Stimulated activated CD4-positive, alpha-beta T cell treated with anti-CD3 and anti-CD28 coated beads, Interleukin-4, amount 100 ng/mL, for 4 hours (primary cell): ENCODE measurements around the gene TMEM229B.

Source experiments
- DNase-seq, 2 experiments: peaks; one replicate each; pipeline ENCODE4 v3.0.0-alpha.2; 2020

The TMEM229B gene

DNA sequence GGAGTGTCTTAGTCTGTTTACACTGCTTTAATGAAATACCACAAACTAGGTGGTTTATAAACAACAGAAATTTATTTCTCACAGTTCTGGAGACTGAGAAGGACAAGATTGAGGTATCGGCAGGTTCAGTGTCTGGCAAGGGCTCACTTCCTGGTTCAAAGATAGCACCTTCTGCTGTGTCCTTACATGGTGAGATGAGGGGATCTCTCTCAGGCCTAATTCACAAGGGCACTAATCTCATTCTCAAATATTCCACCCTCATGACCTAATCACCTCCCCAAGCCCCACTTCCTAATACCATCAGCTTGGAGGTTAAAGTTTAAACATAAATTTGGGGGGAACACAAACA lies 41.5 kb downstream of the TMEM229B start:
- no peak for DNase-seq

DNA sequence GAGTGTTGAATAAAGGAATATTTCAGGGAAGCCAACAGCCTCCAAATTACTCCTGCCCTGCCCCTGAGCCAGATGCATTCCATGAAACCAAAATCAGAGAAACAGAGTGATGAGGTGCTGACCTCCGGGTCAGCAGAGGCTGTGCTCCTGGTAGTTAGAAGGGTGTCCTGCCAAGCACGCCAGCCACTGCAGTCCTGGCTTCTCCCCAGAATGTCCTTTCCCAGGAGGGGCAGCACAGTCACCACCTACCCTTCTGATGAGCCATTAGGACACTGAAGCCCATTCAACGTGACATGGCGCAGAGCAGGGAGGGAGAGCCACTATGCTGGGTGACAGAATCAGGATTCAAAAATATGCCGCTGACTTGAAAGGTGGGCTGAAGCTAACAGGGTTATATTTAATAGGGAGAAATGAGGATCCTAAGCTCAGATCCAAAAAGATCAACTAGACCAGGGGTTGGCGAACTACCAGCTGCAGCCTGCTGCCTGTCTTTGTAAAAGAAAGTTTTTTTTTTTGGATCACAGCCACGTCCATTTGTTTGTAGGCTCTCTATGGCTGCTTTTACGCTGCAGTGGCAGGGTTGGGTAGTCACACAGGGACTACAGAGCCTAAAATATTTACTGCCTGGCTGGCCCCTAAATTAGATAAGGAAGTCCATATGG lies 42.0 kb downstream of the TMEM229B start:
- DNase-seq, result no peak

DNA sequence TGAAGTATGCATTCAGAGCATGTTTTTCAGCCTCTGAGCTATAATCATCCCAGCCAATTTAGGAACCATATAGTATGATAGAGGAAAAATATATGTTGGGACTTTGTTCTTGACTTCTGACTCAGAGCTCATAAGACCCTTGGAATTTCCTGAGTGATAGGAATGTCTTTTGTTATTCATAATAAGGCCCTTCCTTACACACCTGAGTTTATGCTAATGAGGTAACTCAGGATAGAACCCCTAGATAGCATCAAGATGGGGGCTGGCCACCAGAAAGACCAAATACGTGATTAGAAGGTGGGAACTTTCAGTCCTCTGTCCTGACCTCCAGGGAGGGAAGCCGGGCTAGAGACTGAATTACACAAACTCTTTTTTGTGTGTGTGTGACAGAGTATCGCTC lies 44.1 kb downstream of the TMEM229B start:
- no peak for DNase-seq

DNA sequence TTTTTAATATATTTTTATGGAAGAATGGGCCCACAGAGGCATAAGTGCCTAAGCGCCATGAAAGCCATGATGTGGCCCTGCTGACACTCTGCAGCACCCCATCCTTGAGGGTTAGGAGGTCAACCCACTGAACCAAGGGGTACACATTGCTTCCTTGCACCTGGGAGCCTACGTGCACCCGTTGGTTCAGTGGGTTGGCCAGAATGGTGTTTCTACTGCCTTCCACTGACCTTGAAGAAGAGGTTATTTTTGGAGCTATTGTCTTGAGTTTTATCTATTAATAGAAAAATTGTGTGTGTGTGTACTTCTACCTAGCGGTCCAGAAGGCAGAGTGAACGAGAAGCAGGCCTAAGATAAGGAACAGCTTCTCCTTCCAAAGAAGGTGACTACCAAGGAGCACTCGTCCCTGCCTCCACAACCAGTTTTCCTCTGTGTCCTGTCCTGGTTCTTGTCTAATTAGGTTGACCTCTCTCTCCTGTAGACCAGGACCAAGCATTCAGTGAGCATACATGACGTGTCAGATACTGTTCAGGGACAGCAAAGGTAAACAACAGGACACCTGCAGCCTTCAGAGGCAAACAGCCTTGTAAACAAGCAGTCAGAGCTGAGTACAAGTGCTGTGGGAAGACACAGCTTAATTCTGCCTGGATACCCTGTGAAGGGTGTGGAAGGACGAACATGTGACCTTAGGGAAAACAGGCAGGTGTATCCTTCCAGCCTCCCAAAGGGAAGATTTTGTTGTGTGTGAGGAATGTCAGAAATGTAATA lies 46.2 kb downstream of the TMEM229B start:
- no peak for DNase-seq

DNA sequence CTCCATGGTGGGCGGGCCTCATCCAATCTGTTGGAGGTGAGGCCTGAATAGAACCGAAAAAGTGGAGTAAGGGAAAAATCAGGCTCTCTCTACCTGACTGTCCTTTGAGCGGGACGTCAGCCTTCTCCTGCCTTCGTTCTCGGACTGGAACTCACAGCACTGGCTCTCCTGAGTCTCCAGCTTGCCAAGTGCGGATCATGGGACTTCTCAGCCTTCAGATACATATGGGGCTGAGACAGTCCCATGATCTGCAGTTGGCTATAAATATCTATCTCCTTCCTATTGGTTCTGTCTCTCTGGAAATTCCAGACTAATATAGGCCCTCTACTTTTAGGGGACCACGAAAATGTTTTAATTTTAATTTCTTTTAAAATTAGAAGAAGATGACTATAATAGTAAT lies 46.8 kb downstream of the TMEM229B start:
- no peak for DNase-seq

DNA sequence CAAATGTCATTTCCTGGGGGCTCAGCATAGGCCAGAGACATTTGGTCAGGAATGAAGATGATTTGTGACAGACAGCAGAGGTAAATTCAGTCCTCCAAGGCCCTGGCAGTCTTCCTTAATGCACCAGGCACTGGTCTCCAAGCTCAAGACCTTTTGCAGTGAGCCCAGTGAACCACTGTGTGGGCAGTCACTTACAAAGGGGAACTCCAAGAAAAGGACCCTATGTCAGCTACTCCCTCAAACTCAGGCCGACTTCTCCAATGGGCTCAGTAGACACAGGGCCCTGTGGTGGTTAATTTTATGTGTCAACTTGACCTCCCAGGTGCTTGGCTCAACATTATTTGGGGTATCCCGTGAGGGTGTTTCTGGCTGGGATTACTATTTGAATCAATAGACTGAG lies 47.3 kb downstream of the TMEM229B start:
- DNase-seq, result no peak

DNA sequence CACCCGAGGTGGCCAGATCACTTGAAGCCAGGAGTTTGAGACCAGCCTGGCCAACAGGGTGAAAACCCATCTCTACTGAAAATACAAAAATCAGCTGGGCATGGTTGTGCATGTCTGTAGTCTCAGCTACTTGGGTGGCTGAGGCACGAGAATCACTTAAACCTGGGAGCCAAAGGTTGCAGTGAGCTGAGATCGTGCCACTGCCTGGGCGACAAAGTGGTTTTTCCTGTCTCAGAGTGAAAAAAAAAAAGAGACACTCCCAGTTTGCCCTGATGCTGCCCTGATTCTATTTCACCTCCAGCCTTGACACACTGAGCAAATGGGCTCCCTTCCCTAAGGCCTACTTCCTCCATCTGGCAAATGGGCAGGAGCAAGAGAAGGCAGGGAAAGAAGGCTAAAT lies 48.0 kb downstream of the TMEM229B start:
- no peak for DNase-seq

DNA sequence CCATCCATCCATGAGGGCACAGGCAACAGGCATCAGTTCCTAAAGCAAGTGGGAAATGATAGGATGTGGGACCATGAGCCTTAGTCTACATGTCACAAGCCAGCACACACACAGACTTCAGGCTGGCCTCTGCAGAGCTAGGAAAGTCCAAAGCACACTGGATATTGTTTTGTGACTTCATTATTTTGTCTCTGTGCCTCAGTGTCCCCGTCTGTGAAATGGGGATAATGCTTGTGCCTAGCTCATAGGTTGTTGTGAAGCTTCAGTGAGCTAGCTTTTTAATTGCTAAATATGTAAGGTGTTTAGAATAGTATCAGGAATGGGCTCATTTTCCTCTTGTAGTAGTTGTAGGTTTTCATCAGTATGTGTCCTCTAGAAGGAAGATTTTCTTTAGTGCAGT lies 49.6 kb downstream of the TMEM229B start:
- no peak for DNase-seq

DNA sequence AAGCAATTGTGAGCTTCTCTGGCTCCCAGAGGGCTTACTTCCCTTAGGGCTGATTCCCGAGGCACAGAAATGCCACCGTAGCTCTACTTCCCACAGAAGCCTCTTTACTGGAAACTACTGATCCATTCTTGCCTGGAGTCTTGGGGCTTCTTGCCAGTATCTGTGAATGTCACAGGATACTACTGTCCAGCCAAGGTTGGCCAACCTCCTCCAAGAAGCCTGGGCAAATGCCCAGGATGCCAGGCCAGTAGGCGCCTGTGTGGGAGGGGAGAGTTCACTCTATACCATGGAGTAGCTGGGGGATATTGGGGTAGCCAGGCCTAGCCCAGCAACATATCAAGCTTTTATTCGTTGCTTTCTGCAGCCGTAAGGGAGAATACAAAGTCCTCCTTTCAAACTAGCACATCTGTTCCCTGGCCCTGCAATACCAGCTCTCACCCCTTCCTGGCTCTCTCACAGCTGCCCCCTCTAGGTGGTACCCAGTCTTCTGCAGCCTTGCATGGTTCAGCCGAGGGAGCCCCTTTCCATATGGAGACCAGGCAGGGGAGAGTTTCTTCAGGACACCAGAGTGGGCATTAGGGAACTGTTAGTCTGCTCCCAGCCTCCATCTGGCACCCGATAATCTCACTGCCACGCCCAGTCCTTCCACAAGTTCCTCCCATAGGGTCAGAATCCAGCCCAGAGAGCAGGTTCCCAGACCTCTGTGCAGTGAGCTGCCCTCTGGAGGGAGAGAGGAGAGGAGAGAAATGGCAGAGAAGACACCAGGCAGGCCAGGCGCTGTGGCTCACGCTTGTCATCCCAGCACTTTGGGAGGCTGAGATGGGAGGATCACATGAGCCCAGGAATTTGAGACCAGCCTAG lies 52.3 kb downstream of the TMEM229B start:
- no peak for DNase-seq

DNA sequence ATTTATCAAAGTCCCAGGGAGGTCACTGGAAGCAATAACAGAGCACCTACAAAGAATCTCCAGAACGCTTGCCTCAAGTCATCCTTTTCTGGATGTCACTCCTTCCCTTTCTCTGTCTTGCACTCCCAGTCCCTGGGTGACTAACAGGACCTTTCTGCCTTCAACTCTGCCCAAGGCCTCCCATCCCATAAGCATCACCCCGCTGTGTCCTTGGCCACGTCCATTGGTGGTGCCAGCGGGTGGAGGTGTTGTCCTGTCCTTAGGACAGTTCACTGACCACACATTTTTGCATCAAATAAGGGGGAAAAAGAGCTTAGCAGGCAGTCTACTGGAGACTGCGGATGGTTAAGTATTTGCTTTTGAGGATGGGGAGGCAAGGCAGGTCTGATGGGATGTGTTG lies 52.9 kb downstream of the TMEM229B start:
- DNase-seq, result no peak

DNA sequence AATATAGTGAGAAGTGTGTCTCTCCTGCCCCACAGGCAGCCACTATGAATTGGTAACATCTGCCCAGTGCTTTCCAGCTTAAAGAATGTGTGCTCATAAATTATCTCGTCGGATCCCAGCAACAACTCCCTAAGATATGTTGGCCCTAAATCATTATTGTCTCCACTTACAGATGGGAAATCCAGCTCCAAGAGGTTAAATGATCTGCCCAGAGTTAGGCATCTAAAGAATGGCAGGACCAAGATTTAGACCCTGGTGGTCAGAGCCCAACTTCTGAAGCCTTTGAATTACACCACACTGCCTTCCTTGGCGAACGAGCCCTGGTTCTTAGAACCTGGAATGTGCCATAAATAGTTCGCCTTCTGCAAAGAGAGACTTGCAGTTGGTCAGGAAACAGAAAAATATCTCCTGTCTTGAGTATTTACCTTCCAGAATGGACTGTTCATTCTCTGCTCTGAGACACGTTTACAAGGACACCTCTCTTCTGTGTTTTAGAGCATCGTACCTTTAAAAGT lies 56.4 kb downstream of the TMEM229B start:
- no peak for DNase-seq

DNA sequence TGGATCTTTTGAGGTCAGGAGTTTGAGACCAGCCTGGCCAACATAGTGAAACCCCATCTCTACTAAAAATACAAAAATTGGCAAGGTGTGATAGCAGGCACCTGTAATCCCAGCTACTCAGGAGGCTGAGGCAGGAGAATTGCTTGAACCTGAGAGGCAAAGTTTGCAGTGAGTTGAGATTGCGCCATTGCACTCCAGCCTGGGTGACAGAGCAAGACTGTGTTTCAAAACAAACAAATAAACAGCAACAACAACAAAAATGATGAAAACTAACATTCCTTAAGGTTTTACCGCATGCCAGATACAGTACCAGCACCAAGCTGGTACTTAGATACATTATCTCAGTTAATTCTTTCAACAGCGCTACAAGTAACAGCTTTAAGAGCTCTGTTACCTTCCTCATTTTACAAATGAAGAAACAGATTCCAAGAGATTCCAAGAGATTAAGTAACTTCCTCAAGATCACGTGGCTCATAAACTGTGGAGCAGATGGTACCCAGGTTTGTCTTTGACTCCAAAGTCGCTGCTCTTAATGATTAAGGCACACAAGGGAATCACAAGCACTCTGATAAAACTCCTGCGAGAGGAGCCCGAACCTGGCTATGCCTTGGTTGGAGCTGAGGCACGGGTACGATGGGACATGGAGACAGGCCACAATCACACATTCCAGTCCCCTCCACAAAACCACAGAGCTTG lies 58.9 kb downstream of the TMEM229B start:
- no peak for DNase-seq

DNA sequence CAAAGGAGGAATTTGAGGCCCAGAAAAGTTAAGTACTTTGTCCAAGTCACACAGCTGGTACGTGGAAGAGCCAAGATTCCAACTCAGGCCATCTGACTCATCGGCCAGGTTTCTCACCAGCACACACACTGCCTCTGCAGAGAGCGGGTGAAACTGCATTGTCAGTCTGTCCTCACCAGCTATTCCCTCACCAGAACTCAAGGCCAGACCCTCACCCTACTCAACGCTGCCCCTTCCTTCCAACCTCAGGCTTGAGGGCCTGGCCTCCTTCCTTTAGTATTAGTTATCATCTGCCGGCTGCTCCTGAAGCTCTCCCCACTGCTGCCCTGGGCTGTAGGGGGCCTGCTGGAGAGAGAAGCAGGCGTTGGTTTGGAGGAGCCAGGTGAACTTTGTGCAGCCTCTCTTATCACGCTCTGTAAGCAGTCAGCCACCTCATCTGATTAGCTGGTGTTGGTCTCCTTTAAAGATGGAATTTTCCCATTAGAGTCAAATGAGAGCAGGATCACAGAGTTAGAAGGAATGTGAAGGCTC lies 60.0 kb downstream of the TMEM229B start:
- no peak for DNase-seq

DNA sequence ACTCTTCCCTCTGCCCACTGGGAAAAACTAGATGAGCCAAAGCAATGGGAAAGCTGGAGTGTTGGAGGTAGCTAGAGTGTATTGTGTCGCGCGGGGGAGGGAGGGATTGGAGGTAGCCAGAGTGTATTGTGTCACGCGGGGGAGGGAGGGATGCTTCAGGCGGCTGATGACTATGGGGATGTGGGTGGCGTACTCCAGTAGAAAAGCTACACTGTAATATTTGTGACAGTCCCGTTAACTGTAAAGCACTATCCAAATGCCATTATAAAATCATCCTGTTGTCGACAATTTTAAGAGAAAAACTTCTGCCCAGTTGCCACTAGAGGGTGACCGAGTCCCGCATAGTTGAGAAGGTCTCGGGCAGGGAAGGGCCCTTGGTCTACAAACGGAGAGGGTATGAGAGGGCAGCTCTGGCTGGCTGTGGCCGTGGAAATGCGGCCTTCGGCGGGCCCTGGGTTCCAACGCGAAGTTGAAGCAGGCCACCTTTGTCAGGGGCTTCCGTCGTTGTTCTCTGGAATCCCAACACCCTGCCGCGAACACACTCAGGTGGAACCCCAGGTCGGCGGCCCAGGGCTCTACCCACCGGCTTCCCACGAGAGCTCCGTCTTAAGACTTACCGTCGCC lies 61.4 kb downstream of the TMEM229B start:
- peak; percentile 58 to 65 for DNase-seq

DNA sequence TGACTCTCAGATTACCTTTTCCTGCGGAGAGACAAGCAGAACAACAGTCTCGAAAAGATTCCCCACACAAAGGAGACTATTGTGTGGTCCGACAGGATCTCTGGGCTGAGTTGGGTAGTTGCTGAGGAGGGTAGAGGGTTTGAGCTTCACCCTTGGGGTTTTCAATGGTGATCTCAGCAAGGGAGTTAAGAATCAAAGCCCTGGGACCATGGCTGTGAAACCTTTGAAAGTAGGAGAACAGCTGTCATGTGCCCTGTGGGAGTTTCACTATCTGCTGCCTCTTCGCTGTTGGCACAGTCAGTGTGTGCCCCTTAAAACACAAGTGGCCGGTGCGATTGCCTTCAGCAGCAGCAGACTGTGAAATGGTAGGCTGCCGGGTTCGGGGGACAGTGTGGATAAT lies 62.4 kb downstream of the TMEM229B start:
- DNase-seq, result no peak

DNA sequence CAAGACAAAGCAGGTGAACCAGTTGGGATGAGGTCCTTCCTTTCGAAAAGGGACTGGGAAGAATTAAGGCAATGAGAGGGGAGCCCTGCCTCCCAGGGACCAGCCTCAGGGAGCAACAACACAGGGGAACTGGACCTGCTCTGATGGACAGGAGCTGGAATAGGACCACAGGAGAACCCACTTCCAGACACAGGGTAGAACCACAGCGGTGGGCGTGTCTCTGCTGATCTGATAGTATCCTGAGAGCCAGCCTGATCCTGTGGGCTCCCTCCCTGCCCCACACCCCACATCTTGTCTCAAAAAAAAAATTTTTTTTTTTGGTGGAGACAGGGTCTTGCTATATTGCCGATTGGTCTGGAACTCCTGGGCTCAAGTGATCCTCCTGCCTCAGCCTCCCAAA lies 62.9 kb downstream of the TMEM229B start:
- no peak for DNase-seq

DNA sequence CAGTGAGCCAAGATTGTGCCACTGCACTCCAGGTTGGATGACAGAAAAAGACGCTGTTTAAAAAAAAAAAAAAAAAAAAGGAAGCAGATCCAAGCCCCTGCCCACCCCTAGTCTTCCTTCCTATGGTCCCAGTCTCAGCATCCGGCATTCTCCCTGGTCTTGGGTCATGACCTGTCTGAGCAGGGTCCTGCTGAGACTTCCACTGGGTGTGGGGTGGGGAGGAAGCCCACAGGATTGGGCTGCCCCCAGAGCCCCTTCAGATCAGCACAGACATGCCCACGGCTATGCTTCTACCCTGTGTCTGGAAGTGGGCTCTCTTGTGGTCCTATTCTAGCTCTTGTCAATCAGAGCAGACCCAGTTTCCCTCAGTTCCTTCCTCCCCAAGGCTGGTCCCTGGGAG lies 64.0 kb downstream of the TMEM229B start:
- DNase-seq, result no peak

DNA sequence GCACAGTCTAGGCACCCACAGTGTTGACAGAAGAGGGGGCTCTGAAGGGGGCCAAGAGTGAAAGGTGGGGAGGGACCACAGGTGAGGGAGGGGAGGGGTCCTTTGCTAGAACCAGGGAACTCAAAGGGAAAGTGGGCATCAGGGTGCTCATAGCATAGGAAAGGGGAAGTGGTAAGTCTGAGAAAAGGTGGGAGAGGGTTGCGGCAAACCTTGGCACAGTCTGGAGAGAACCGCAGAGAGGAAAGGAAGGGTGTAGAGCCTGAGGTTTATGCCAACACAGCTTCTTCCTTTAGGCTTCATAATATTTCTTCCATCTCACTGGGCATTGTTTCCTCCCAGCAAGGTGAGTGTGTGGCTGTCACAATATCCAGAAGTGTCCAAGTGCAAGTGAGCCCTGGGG lies 65.1 kb downstream of the TMEM229B start:
- DNase-seq, result no peak

DNA sequence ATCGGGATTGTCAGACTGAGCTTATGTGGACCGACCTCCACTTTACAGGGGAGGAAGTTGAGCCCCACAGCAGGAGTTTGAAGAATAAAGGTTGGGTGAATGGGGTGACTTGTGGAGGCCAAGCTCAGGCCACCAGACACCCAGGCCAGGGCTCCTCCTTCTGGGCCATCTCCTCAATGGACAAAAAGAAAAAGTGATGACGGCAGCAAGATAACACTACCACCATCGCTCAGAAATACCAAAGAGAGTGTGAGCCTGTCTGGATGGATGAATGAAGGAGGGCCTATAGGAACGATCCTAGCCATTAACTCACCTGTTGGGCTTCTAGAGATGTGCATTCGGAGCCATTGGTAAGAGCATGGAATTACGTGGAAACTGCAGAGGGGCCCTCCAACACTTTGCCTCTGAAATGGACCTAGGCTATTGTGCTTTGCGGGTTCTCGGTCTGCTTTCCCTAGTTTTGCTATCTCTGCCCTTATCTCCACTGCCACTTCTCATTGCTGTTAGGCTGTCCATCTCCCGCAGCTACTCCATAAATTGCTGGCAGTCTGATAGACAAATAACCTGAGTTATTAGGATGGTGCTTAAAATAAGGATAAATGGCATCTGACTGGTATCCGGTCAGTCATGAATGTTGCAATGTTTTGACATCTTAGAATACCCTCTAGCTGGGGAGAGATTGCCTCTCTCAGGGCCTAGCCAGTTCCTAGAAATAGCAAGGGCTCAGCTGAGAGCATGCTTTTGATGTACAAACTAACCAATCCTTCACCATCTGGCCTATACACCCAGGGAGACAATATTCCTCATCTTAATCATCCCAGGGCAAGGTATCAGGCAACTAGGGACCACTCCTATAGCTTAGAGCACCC lies 66.9 kb downstream of the TMEM229B start:
- DNase-seq, result no peak
